HG02642 (cell line): Measurements from ENCODE around the gene MAP7D1.
A peak's percentile ranks its signal among the peaks of the same experiment; 100 is the strongest.

Experiments
- ATAC-seq: cut with Tn5 transposase; IDR thresholded peaks from one replicate; pipeline ENCODE4 v1.9.1; 2021; ENCODE audit warnings: mild to moderate bottlenecking; ENCODE audit not compliant: unreplicated experiment, poor library complexity

Gene MAP7D1

GRCh38 chr1:36164361-36164760, 8.4 kb downstream of the MAP7D1 start:
- ATAC-seq = no peak

GRCh38 chr1:36165145-36165544, 9.2 kb downstream of the MAP7D1 start:
- ATAC-seq = no peak

- no peak for ATAC-seq
These were observed 10.2 kb downstream of the MAP7D1 start for GRCh38 chr1:36166136-36166535.

- no peak for ATAC-seq
These were observed 11.3 kb downstream of the MAP7D1 start for GRCh38 chr1:36166938-36167905.

DNA sequence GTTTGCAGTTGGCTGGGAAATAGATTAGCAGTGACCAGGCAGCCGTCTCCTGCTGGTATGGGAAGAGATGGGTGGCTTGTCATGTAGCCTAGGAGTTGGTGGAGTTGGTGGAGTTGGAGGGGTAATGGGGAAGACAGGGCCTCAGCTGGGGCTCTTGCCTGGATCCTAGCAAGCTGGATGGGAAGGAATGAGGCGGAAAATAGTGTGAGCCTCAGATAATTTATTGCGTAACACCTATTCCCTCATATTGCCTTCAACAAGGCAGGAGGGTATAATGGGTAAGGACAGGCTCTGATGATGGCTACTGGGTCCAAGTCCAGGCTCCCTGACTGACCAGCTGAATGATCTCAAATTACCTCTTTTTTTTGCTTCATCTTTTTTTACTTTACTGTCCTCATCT, 12.6 kb downstream of the MAP7D1 start:
- ATAC-seq = no peak

DNA sequence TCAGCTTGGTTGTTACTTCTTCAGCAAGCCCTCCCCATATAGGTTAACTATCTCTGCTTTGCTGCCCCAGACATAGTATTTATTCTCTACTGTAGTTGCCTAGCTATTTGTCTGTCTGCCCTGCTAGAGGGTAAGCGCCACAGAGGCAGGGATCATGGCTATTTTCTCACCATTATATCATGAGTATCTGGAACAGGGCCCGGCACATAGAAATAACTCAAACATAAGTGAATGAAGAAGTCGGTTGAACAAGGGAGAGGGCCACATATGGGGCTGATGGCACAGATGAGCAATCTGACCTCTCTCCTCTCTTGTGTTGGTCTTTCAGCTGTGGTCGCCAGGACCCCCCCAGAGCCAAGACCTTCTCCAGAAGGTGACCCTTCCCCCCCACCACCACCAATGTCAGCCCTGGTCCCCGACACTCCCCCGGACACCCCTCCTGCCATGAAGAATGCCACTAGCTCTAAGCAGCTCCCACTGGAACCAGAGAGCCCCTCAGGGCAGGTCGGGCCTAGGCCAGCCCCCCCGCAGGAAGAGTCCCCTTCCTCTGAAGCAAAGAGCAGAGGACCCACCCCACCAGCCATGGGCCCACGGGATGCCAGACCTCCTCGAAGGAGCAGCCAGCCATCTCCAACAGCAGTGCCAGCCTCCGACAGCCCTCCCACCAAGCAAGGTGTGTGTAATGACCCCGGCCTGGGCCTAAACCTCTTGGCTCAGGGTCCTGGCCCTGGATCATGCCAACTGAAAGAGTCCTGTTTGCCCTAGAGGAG, 14.9 kb downstream of the MAP7D1 start:
- no peak for ATAC-seq

DNA sequence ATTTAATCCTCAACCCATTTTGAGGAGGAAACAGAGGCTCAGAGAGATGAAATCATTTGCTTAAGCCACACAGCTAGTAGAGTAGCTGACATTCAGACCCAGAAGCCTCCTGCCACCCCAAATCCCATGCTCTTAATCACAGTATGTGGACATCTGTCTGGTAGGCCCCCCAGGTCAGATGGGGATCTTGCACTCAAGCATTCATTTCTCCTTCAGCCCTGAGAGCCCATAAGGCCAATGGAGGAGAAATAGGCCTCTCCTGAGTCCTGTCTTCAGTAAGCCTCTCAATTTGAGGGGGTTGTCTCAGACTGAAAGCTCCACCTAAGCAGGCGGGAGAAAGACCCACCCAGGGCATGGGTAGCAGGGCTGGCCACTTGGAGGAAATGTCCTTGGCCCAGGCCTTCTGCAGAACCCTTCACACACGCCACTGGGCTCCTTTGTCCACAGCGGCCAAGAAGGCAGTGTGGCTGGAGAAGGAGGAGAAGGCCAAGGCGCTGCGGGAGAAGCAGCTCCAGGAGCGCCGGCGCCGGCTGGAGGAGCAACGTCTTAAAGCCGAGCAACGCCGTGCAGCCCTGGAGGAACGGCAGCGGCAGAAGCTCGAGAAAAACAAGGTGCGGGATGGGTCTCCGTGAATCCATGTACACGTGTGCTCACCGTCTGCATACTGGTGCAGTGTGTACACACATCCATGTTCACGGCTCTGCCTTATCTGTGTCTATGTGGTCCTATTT, 16.2 kb downstream of the MAP7D1 start:
- ATAC-seq = no peak

- ATAC-seq = no peak
These were observed 17.0 kb downstream of the MAP7D1 start for GRCh38 chr1:36172983-36173382.

- no peak for ATAC-seq
These were observed 18.8 kb downstream of the MAP7D1 start for GRCh38 chr1:36174713-36175112.

DNA sequence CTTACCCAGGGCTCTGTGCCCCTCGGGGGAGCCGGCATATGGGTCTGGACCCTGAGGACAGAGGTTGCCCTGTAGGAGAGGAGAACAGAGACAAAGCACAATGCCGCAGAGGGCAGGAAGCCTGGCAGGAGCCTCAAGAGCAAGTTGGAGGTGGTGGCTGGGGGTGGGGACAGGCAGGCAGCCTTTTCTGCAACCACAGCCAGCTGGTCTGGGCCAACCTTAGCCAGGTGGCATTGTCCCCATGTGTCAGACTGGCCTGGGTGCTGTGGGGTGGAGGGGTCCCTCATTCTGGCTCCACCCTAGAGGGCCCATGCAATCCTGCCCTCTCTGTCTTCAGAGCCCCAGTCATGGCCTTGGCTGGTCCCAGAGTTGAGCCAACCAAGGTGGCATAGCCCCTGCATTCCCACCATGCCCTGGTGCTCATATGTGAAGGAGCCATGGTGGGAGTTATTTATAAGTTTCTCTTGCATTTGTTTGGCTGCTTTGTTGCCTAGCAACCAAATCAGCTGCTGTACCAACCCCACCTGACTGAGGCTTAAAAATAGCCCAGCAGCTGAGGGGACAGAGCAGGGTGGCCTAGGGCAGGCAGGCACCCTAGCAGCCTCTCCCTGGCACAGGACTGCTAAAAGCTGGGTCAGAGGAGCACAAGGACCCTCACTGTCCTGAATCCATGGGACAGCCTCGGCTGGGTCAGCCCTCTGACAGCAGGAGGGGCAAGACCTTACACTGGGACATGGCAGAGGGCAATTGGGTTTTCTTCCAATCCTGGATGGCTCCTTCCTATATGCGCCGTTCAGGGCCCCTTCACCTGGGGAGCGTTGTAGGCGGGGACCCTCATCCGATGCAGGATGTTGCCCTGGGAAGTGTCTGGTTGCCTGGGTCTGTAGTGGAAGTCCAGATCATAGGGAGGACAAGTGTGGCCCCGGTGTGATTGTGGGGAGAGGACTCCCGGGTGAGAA, 19.5 kb downstream of the MAP7D1 start:
- ATAC-seq = peak; percentile 47

DNA sequence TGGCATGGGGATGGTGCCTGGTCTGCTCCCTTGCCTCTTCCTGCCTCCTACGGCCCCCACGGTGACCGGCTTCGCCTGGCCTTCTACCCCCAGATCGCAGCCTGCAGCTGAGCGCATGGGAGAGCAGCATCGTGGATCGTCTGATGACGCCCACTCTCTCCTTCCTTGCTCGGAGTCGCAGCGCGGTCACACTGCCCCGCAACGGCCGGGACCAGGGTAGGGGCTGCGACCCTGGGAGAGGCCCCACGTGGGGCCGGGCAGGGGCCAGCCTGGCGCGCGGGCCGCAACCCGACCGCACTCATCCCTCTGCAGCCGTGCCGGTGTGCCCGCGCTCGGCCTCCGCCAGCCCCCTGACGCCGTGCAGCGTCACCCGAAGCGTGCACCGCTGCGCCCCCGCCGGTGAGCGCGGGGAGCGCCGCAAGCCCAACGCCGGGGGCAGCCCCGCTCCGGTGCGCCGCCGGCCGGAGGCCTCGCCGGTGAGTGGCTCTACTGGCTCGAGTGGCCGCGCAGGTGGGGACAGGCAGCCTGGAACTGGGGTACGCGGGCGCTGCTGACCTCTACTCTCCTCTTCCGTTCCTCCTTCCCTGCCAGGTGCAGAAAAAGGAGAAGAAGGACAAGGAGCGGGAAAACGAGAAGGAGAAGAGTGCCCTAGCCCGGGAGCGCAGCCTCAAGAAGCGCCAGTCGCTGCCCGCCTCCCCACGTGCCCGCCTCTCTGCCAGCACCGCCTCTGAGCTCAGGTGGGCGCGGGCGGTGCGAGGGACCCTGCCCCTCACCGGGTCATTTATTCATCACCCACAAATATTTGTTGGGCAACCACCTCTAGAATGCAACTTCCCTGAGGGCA, 20.4 kb downstream of the MAP7D1 start:
- no peak for ATAC-seq

- no peak for ATAC-seq
These were observed 21.9 kb downstream of the MAP7D1 start for GRCh38 chr1:36177589-36178431.

DNA sequence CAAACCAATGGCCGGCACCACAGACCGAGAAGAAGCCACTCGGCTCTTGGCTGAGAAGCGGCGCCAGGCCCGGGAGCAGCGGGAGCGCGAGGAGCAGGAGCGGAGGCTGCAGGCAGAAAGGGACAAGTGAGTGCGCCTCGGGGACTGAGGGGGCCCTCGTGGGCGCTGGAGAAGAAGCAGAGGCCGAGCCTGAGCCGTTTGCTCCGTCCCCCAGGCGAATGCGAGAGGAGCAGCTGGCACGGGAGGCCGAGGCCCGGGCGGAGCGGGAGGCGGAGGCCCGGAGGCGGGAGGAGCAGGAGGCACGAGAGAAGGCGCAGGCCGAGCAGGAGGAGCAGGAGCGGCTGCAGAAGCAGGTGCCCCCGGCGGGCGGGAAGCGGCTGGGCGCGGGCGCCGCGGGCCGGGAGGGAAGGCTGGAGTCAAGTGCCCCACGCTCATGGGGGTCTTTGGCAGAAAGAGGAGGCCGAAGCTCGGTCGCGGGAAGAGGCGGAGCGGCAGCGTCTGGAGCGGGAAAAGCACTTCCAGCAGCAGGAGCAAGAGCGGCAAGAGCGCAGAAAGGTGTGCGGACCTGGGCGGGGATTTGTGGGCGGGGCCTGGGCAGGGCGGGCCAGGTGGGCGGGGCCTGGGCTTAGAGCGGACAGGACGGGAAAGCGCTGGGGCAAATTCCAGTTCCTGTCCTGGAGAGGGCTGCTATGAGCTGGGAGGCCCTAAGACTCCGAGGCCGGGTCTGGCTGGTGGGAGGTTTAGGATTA, 22.7 kb downstream of the MAP7D1 start:
- no peak for ATAC-seq

DNA sequence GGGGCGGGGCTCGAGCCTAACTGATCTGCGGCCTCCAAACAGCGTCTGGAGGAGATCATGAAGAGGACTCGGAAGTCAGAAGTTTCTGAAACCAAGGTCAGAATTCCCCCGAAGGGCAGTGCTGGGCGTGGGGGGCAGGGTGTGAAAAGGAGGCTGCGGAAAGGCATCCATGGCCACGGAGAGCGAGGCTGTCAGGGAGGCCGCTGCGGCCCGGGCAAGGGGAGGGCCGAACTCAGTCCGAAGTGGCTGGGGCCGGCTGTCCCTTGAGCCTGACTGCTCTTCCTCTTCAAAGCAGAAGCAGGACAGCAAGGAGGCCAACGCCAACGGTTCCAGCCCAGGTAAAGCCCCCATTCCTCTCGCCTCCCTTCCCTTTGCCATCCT, 23.2 kb downstream of the MAP7D1 start:
- no peak for ATAC-seq

DNA sequence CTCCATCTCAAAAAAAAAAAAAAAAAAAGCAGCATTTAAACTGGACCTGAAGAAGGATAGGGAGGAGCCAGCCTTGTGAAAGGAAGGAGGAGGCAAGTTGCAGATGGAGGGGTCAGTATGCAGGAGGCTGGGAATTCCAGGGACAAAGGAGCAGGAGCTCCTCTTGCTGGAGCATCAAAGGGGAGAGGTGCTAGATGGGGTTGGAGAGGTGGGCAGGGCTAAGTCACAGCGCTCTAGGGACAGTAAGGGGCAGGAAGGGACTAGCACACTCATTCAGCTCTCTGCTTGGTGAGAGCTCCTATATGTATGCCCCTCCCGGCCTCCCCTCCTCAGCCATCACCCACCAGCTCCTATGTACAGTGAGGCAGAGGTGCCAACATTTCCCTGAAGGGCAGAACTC, 26.8 kb downstream of the MAP7D1 start:
- ATAC-seq = no peak

- no peak for ATAC-seq
These were observed 27.4 kb downstream of the MAP7D1 start for GRCh38 chr1:36183309-36183856.
